Measurements from ENCODE around the gene STK38L. TPM values are rescaled to one million over a fixed set of nuclear protein-coding genes. Genes with fewer than 3 reads are reported as not detected.

The STK38L gene
- total and polyA plus RNA-seq, 10 of the 15 experiments (the other 5 are each of a cell fraction or from before 2014, with no cell fraction given), result 43.0 to 154 (median 115) TPM

GRCh38 chr12:27273114-27273513 is 29.0 kb downstream of the STK38L start:
- ChIA-PET SMC1A (ENCODE audit: uncharacterized antibody, unreplicated experiment) (interaction anchor here (0.9 to 4.7 kb wide), 9 partner anchors 11 to 73 kb away, joined by 3 to 47 read pairs (median 13); no protein-coding TSS in a partner anchor), POLR2A (interaction anchor here (3.5 to 3.6 kb wide), 2 partner anchors 12 to 25 kb away, joined by 21 to 26 read pairs; no protein-coding TSS in a partner anchor), CTCF (interaction anchor here (1.3 to 1.5 kb wide), 3 partner anchors 18 to 30 kb away, joined by 3 to 4 read pairs (median 3); no protein-coding TSS in a partner anchor), RAD21 (ENCODE audit: unreplicated experiment) (interaction anchor here (1.5 to 2.2 kb wide), 3 partner anchors 12 to 24 kb away, joined by 3 to 7 read pairs (median 5); no protein-coding TSS in a partner anchor)
- WGBS (ENCODE audit: insufficient coverage, insufficient replicate concordance, low lambda C conversion rate, missing lambda C conversion rate), result 98% methylated on average over 5 of the region's 5 CpGs
- DNase-seq (ENCODE audit: low read depth, low spot score) (no peak), ATAC-seq (no peak), FAIRE-seq (no peak)
- Histone ChIP-seq H3K27ac (ENCODE audit: control insufficient read depth, insufficient read depth) (no peak overlapping the region), H2AFZ (ENCODE audit: control insufficient read depth, low read depth, low read length) (no peak overlapping the region), H3K79me2 (ENCODE audit: control insufficient read depth, insufficient read depth, low read length) (peaks cover 79% of the 10 kb centered on the region), H4K20me1 (ENCODE audit: control insufficient read depth, insufficient read depth) (no peaks in the 10 kb centered on the region), H3K27me3 (replicated peaks in 1 of 2; ENCODE audit: control insufficient read depth in 2 of 2, insufficient read depth in 2 of 2, low read length in 1 of 2) (no peaks in the 10 kb centered on the region), H3K4me2 (ENCODE audit: control insufficient read depth, insufficient read depth) (no peak overlapping the region), H3K4me1 (ENCODE audit: control insufficient read depth, insufficient read depth, low read length) (peaks cover 20% of the 10 kb centered on the region), H3K36me3 (ENCODE audit: control insufficient read depth in 2 of 2, insufficient read depth in 2 of 2, low read length in 1 of 2) (peaks cover 0 to 18% of the 10 kb centered on the region in 2 experiments; a peak in 2 of 4 replicates), H3K4me3 (no peak overlapping the region), H3K9me3 (replicated peaks; ENCODE audit: control insufficient read depth, insufficient read depth, low read length) (peaks cover 2% of the 10 kb centered on the region), H3K9ac (ENCODE audit: control insufficient read depth, insufficient read depth, low read length) (no peak overlapping the region)
- in situ Hi-C loops (cut with MboI) (no loop called here), intact Hi-C loops (cut with micrococcal nuclease; ENCODE audit: unreplicated experiment) (no loop called here)
- TF ChIP-seq NR2C2 (IDR thresholded peaks at IDR 0.05; ENCODE audit: borderline replicate concordance, control insufficient read depth, insufficient read length, low read depth) (no peak), YBX1 (IDR thresholded peaks at IDR 0.05) (no peak), RB1 (IDR thresholded peaks at IDR 0.05; ENCODE audit: borderline replicate concordance) (no peak), KLF5 (IDR thresholded peaks at IDR 0.05; ENCODE audit: partially characterized antibody) (no peak), JUND (IDR thresholded peaks at IDR 0.05; ENCODE audit: low read depth, low read length) (no peak), IRF4 (IDR thresholded peaks at IDR 0.05; ENCODE audit: low read depth, low read length) (no peak), ZSCAN29 (IDR thresholded peaks at IDR 0.05) (no peak), RBBP5 (conservative IDR thresholded peaks at IDR 0.05) (no peak), CREM (IDR thresholded peaks at IDR 0.05; ENCODE audit: low read depth) (no peak), FOS (IDR thresholded peaks at IDR 0.05; ENCODE audit: borderline replicate concordance, extremely low read depth, insufficient read length) (no peak), ATF2 (IDR thresholded peaks at IDR 0.05; ENCODE audit: low read length) (no peak), MEF2A (IDR thresholded peaks at IDR 0.05; ENCODE audit: insufficient read depth, low read depth, low read length) (no peak), IKZF1 (conservative IDR thresholded peaks at IDR 0.05) (no peak), NRF1 (conservative IDR thresholded peaks at IDR 0.05; ENCODE audit: low read depth, low read length) (no peak), DPF2 (IDR thresholded peaks at IDR 0.05) (no peak), EZH2 (IDR thresholded peaks at IDR 0.05; ENCODE audit: borderline replicate concordance, control insufficient read depth, low read depth, low read length) (no peak), POLR2A (IDR thresholded peaks at IDR 0.05; ENCODE audit: low read depth, low read length) (no peak), ZNF622 (IDR thresholded peaks at IDR 0.05) (no peak), MYC (IDR thresholded peaks at IDR 0.05; ENCODE audit: insufficient read depth, insufficient read length, insufficient replicate concordance, low read length, severe bottlenecking) (no peak), BCLAF1 (IDR thresholded peaks at IDR 0.05) (no peak)
- no TSS peak for BruUV-seq (replicated peaks)

Data from GM12878 (cell line).